Stimulated activated memory B cell treated with anti-CD40 and anti-IgM and Interleukin-4, amounts not matched to agents 10 μg/mL and 1 μg/mL and 100 μg/mL, for 72 hours (primary cell): ENCODE measurements around the gene TMA7B.

Experiments
- ATAC-seq: fragments of 150-1000 bp; cut with Tn5 transposase; 2 replicates; pipeline ENCODE4 v1.10.0; 2021
- H3K27ac Mint-ChIP-seq: one replicate; pipeline ENCODE4 v1.8.0; 2022; ENCODE audit warnings: mild to moderate bottlenecking, mixed read lengths
- H3K27me3 Mint-ChIP-seq: one replicate; pipeline ENCODE4 v1.8.0; 2022; ENCODE audit warnings: mixed read lengths
- H3K36me3 Mint-ChIP-seq: one replicate; pipeline ENCODE4 v1.8.0; 2022; ENCODE audit warnings: mixed read lengths
- H3K4me1 Mint-ChIP-seq: one replicate; pipeline ENCODE4 v1.8.0; 2022; ENCODE audit warnings: mixed read lengths
- H3K4me3 Mint-ChIP-seq: one replicate; pipeline ENCODE4 v1.8.0; 2022; ENCODE audit warnings: mild to moderate bottlenecking, moderate library complexity, mixed read lengths
- H3K9me3 Mint-ChIP-seq: one replicate; pipeline ENCODE4 v1.8.0; 2022; ENCODE audit warnings: mixed read lengths

Gene TMA7B

DNA sequence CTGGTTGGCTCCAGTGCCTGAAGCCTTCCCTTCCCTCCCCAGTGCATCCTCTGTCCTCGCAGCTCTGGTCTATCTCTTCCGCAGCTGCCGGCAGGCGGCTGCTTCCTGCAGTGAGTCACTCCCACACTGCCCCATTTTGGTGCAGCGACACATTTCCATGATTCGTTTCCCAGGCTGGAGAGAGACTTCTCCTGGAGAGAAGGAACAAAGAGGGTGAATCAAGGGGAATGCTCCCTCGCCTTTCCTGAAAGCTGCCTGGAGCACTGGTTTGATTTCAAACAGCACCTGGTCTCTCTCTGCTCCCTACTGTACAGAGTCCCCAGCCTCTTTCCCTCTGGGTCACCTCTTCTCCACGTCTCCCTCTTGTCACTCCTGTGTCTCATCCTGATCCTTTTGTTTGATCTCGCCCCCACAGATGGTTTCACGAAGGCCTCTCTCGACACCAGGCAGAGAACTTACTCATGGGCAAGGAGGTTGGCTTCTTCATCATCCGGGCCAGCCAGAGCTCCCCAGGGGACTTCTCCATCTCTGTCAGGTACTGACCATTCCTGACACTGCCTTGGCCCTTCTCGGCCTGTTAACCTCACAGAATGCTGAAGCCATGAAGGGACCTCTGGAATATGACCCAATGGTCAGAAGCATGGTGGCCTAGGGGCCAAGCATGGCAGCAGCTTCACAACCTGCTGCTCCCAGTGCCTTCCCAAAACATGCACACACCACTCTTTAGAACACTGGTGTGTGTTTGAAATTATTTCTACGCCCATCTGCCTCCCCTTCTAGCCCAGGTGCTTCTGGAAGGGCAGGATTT, at the start of gene TMA7B:
TSS of gene TMA7B (plus strand) at position 758 of the 808 bp plus-strand sequence. CDS start 3,978 bp downstream, outside the sequence.
- no peaks in the 10 kb centered on the region for H3K9me3 Mint-ChIP-seq
- no peak within 1 kb of the TSS for H3K4me3 Mint-ChIP-seq

DNA sequence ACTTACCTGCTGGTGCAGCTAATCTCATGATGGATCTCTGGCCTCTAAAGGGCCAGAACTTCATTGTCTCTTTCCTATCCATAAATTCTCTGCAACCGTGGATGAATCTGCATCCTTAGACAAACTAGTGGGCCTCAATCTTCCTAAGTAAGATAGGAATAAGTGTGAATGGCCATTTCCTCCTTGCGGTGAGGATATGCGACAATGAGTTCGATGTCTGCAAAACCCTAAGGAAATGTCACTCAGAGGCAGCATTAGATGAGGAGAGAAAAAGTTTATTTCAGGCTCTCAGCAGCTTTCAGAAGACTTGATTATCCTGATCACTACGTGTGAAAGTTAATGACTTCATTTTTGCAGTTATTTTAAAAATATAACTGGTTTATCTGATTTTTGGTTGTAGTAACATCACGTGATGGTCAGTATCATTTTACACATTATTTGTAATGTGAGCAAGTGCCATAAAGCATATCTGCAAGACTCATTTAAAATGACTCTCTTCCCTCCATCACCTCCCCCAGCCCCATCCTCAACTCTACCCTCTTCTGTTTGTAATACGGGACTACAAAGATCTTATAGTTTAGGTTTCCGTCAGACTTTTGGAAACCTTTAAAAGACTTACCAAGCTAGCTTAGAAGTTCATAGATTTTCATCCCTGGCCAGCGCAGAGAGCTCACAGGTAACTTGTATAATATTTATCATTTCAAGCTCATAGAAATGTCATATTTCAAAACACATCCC, 49.2 kb upstream of the TMA7B start:
- Mint-ChIP-seq H3K4me3 (peak overlapping the region; percentile 67), H3K36me3 (no peaks in the 10 kb centered on the region), H3K4me1 (peaks cover 31% of the 10 kb centered on the region), H3K27ac (no peak overlapping the region), H3K9me3 (no peaks in the 10 kb centered on the region), H3K27me3 (no peaks in the 10 kb centered on the region)
- ATAC-seq = no peak

More for the DNA sequence above, at the start of gene TMA7B:
- H3K27me3 Mint-ChIP-seq = peaks cover 31% of the 10 kb centered on the region
- no peak within 1 kb of the TSS for H3K27ac Mint-ChIP-seq
- peaks cover 49% of the 10 kb centered on the region for H3K4me1 Mint-ChIP-seq
- no peak for ATAC-seq
- peaks cover 29% of the 10 kb centered on the region for H3K36me3 Mint-ChIP-seq

DNA sequence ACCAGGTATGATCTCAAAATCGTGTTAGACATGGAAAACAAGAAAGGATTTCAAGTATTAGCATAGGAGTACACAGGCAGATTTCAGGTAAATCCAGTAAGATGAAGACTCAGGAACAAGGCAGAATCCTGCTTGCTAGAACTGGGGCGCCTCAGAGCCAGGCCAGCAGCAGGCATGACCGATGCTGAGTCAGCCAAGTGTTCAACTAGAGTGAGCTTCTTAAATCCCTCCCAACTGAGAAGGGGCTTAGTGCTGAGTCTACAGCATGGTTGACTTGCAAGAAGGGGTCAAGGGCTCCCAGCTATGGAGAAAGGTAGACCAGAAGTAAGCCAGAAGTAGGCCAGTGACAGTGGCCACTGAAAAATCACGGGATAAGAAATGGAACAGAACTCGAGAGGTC, 46.9 kb upstream of the TMA7B start:
- no peak for ATAC-seq
- Mint-ChIP-seq H3K9me3 (no peaks in the 10 kb centered on the region), H3K27ac (no peak overlapping the region), H3K4me1 (peaks cover 25% of the 10 kb centered on the region), H3K27me3 (no peaks in the 10 kb centered on the region), H3K36me3 (no peaks in the 10 kb centered on the region), H3K4me3 (no peak overlapping the region)

DNA sequence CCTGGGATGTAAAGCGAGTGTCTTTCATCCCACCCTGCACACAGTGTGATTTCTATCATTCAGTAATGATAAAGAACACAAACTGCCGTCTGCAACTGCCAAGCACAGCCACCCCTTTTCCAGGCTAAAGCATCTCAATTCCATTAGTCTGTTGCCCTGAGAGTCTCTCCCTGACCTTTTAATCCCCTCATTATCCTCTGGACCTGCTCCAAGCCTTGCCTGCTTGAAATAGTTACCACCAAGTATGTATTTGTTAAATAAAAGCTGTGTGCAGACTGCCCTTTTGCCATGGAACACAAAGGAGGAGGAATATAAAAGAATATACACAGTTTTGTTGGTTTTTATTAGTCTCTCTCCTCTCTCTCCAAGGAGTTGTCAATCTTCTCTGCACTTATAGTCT, 46.3 kb upstream of the TMA7B start:
- H3K36me3 Mint-ChIP-seq = no peaks in the 10 kb centered on the region
- no peak for ATAC-seq
- no peaks in the 10 kb centered on the region for H3K9me3 Mint-ChIP-seq
- peaks cover 22% of the 10 kb centered on the region for H3K4me1 Mint-ChIP-seq
- H3K27me3 Mint-ChIP-seq = no peaks in the 10 kb centered on the region
- H3K4me3 Mint-ChIP-seq = no peak overlapping the region
- no peak overlapping the region for H3K27ac Mint-ChIP-seq

DNA sequence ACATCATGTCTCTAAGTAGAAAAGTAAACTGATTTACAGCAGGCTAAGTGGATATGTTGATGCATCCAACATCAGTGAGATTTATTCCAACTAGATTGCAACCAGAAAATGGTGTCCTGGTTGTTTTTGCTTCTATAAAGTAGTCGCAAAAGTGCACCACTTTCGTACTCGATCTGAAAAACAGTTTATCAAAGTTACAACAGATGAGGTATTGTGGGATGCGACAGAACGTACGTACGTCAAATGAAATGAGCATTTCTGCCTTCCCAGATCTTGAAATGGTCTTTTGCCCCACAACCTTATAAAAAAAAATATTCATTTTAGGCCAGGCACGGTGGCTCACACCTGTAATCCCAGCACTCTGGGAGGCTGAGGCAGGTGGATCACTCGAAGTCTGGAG, 45.6 kb upstream of the TMA7B start:
- H3K4me1 Mint-ChIP-seq = peaks cover 19% of the 10 kb centered on the region

DNA sequence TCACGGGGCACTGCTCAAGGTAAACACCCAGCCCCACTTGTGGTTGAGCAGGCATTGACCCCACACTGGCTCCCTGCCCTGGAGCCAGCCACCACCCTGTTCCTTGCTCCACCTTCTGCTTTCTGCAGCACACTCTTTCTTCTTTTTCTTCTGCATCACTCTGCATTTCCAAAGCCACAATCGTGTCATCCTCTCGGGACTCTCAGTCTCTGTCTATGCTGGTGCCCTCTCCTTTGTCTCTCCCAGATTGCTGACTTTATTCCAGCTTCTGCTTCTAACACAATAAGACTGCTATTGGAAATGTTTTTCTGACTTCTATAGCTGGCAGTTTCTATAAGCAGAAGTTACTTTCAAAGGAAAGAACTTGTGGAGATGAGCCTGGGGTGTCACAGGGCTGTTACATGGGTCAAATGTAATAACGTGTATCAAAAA, 44.9 kb upstream of the TMA7B start:
- no peaks in the 10 kb centered on the region for H3K36me3 Mint-ChIP-seq
- H3K9me3 Mint-ChIP-seq = no peaks in the 10 kb centered on the region
- H3K27me3 Mint-ChIP-seq = no peaks in the 10 kb centered on the region
- H3K27ac Mint-ChIP-seq = peak overlapping the region; percentile 9
- no peak overlapping the region for H3K4me3 Mint-ChIP-seq
- H3K4me1 Mint-ChIP-seq = peaks cover 17% of the 10 kb centered on the region
- ATAC-seq = peak; percentile 36

More for the DNA sequence above, 45.6 kb upstream of the TMA7B start:
- Mint-ChIP-seq H3K9me3 (no peaks in the 10 kb centered on the region), H3K27me3 (no peaks in the 10 kb centered on the region), H3K4me3 (no peak overlapping the region), H3K27ac (no peak overlapping the region), H3K36me3 (no peaks in the 10 kb centered on the region)
- ATAC-seq = no peak

DNA sequence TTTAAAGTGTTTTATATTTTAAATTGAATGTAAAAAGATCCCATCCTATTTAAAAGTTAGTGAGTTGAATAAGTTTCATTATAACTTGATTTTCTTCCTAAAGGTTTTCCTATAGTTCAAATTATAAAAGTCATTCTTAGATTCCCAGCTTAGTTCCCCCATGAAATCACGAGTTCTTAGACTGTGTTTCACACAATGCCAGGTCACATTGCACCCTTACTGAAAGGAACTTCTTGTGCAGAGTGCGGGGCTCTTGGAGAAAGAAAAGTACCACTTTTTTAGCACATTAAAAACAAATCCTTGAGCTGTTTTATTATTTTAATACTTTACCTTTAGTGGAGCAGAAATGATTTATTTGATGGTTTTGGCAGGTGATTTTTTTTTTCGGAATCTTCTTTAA, 43.7 kb upstream of the TMA7B start:
- no peaks in the 10 kb centered on the region for H3K27me3 Mint-ChIP-seq
- H3K27ac Mint-ChIP-seq = no peak overlapping the region
- ATAC-seq = no peak
- no peak overlapping the region for H3K4me3 Mint-ChIP-seq
- no peaks in the 10 kb centered on the region for H3K9me3 Mint-ChIP-seq
- no peaks in the 10 kb centered on the region for H3K36me3 Mint-ChIP-seq
- peaks cover 21% of the 10 kb centered on the region for H3K4me1 Mint-ChIP-seq

DNA sequence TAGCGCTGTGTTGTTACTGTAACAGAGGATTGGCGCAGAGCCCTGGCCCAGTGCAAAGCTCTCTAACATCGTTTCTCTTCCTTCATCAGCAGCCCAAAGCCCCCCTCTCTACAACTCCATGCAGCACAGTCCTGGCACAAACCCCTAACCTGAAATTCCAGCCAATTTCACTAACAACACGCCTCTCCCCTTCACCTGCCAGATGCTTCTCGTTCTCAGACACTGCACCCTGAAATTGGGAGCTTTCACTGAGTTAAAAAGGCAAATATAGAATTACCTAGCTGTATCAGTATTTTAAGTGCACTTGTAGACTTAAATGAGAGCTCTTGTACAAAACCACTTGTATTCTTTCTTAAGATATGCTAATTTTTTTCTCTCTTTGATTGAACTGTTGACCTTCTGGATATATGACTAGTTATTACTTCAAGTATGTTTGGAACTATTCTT, 43.0 kb upstream of the TMA7B start:
- no peak for ATAC-seq
- Mint-ChIP-seq H3K27ac (peak overlapping the region; percentile 2), H3K4me3 (no peak overlapping the region), H3K4me1 (peaks cover 21% of the 10 kb centered on the region), H3K9me3 (no peaks in the 10 kb centered on the region), H3K36me3 (no peaks in the 10 kb centered on the region), H3K27me3 (no peaks in the 10 kb centered on the region)

DNA sequence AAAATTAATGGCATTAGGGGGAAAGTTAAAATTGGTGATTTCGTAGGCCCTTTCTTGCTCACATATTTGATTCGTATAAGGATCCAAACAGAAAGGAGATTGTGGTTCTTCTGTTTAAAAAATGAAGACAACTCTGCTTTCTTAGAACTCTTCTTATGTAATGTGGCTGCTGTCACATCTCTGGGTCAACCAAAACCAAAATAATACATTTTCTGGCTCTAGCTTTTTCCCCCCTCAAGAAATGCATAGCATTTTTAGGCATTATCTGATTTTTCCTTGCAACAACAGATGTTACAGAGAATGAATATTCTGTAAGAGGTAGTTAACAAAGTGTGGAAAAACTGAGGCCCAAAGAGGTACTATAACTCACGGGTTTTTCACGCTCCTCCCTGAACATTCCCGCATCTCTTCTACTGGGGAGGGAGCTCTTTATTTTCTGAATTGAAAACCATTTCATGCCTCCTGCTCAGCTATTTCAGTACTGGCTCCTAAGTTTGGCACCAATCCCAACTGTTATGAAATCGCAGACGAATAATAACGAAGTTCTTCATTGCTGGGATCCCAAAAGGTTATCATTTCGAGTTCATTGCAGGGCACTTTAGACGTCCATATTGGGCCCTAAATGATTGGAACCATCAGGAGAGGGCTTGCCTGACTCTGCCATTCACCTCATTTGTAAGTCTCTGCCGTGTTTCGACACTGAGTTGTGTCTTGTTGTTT, 42.3 kb upstream of the TMA7B start:
- no peak for ATAC-seq
- Mint-ChIP-seq H3K4me3 (no peak overlapping the region), H3K27ac (no peak overlapping the region), H3K27me3 (no peaks in the 10 kb centered on the region), H3K4me1 (peaks cover 21% of the 10 kb centered on the region), H3K9me3 (no peaks in the 10 kb centered on the region), H3K36me3 (no peaks in the 10 kb centered on the region)

DNA sequence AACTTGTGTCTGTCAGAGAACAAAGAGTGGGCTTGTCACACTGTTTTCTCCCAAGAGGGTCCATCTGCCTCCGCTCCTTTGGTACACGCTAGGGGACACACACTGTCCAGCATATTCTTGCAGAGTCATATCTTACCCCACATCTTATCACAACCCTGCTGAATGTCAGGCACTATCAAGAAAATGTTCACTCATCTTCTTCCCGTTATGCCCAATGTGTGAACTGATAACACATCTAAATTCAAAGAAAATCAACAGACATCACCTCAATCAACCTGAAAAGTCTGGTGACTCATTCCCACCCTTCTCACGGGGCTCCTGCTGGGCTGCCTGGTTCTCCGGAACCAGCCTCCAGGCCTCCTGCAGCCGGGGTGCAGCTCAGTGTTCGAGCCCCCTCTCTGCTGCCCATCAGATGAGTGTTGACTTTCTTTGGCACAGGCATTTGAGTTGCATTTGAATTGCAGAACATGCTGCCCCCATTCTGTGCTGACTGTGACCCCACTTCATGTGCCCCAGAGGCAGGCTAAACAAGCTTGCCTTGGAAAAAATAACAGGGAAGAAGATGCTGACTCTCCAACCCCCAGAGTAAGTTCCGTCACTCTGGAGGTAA, 40.0 kb upstream of the TMA7B start:
- Mint-ChIP-seq H3K4me3 (no peak overlapping the region), H3K27ac (no peak overlapping the region), H3K9me3 (no peaks in the 10 kb centered on the region), H3K36me3 (no peaks in the 10 kb centered on the region), H3K27me3 (no peaks in the 10 kb centered on the region), H3K4me1 (peaks cover 17% of the 10 kb centered on the region)
- no peak for ATAC-seq

DNA sequence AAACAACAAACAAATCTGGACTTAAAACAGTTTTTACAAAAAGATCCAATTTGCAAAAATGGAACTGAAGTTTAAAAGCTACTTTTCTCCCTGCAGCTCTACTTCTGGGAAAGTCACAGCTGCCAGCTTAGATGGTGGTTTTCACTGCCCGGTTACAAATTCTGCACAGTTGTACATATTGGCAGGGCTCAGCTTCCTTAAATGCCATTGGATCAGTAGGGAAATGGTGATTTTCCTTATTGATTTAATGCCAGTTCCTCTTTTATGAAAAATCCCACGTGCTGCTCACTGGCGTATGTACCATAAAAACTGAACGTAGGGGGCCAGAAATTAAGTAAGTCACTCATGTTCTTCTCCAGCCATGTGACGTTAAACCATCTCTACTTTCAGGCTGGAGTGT, 36.5 kb upstream of the TMA7B start:
- Mint-ChIP-seq H3K27me3 (peaks cover 7% of the 10 kb centered on the region), H3K27ac (no peak overlapping the region), H3K4me1 (peaks cover 30% of the 10 kb centered on the region), H3K4me3 (no peak overlapping the region), H3K36me3 (peaks cover 6% of the 10 kb centered on the region), H3K9me3 (no peaks in the 10 kb centered on the region)
- no peak for ATAC-seq

DNA sequence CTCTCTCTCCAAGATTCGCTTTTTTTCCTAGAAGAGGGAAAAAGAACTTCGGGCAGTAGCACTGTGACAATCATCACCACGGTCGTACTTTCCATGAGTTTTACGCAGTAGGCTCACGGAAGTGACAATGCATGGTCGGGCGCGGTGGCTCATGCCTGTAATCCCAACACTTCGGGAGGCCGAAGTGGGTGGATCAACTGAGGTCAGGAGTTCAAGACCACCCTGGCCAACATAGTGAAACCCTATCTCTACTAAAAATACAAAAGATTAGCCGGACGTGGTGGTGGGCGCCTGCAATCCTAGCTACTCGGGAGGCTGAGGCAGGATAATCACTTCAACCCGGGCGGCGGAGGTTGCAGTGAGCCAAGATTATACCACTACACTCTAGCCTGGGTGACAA, 35.9 kb upstream of the TMA7B start:
- no peak for ATAC-seq
- Mint-ChIP-seq H3K27me3 (peaks cover 7% of the 10 kb centered on the region), H3K36me3 (peaks cover 6% of the 10 kb centered on the region), H3K9me3 (no peaks in the 10 kb centered on the region), H3K4me1 (peaks cover 30% of the 10 kb centered on the region), H3K4me3 (no peak overlapping the region), H3K27ac (no peak overlapping the region)

DNA sequence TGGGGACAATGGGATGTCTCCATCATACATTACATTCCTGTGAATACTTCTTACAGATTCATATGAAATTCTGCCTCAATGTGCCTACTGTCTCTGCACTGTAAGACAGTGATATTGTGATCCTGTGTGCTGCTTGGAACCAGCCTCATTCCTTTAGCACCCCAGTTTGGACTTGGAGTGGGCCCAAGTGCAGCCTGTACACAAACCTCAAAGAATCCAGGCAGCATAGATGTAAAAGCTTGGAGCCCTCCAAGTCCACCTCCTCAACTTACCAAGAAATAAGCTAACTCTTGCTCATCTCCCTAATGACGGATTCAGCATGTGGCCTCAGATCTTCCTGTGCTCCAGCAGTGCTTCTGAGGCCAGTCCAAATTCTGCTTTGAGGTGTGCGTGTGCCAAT, 34.9 kb upstream of the TMA7B start:
- Mint-ChIP-seq H3K4me3 (no peak overlapping the region), H3K4me1 (peaks cover 23% of the 10 kb centered on the region), H3K36me3 (peaks cover 6% of the 10 kb centered on the region), H3K9me3 (no peaks in the 10 kb centered on the region), H3K27ac (peak overlapping the region; percentile 20), H3K27me3 (peaks cover 7% of the 10 kb centered on the region)
- no peak for ATAC-seq

DNA sequence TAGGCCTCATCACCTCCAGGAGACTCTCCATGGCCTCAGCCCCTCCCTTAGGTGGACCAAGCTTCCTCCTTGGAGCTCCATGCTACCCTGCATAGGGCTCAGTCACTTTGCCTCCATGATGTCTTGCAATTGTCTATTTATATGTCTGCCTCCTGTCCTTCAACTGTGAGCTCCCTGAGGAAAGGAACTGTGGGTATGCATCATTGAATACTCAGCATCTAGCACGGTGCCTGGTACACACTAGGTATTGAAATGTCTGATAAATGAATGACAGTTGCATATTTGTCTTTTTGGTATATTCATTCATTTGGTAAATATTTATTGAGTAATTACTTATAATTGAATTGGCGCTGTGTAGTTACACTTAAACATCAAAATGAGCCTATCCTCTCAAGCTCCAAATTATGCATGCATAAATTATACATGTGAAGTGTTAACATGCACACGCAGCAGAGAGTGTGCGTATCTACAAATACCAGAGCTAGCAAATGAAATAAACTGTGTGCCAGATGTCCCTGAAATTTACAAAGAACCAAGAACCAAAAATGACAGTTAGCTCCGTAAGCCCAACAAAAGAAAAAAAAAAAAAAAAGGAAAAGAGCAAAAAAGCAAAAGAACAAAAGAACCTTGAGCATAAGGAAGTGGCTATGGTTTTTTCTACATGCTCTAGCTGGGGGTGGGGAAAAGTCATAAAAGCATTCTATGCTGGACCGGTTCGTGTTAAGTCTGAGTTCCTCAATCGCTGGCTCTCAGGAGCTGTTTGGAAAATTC, 34.1 kb upstream of the TMA7B start:
- peak overlapping the region; percentile 20 for H3K27ac Mint-ChIP-seq
- peaks cover 18% of the 10 kb centered on the region for H3K4me1 Mint-ChIP-seq
- peaks cover 6% of the 10 kb centered on the region for H3K36me3 Mint-ChIP-seq
- H3K9me3 Mint-ChIP-seq = no peaks in the 10 kb centered on the region
- no peak overlapping the region for H3K4me3 Mint-ChIP-seq
- ATAC-seq = no peak
- H3K27me3 Mint-ChIP-seq = peaks cover 7% of the 10 kb centered on the region
